Epidermal melanocyte (primary cell): ENCODE measurements around the gene IPPK.
"Not testable (repeated sequence)": the region's sequence is repeated elsewhere in the genome, so short reads cannot be mapped to it uniquely, and the experiment has no call there.

ENCODE experiments used
- DNase-seq: peaks from one replicate; pipeline ENCODE4 v3.0.0; 2011; ENCODE audit warnings: low spot score; ENCODE audit not compliant: insufficient read length

The IPPK gene

GRCh38 chr9:92595930-92596329 lies 74.0 kb downstream of the IPPK start:
- no peak for DNase-seq

- not testable (repeated sequence) for DNase-seq
Observed at GRCh38 chr9:92595075-92595474, 74.9 kb downstream of the IPPK start.

- no peak for DNase-seq
Observed at GRCh38 chr9:92592946-92593861, 76.7 kb downstream of the IPPK start.

GRCh38 chr9:92592537-92592936 lies 77.4 kb downstream of the IPPK start:
- DNase-seq: no peak

GRCh38 chr9:92590377-92590776 lies 79.6 kb downstream of the IPPK start:
- peak; percentile 63 for DNase-seq

GRCh38 chr9:92589923-92590322 lies 80.0 kb downstream of the IPPK start:
- DNase-seq: no peak

GRCh38 chr9:92576175-92576574 lies 93.8 kb downstream of the IPPK start:
- DNase-seq: no peak

- DNase-seq: not testable (repeated sequence)
Observed at GRCh38 chr9:92573612-92574011, 96.3 kb downstream of the IPPK start.

- not testable (repeated sequence) for DNase-seq
Observed at GRCh38 chr9:92571871-92572270, 98.1 kb downstream of the IPPK start.

GRCh38 chr9:92564982-92565381 lies 104.9 kb downstream of the IPPK start:
- no peak for DNase-seq

GRCh38 chr9:92564504-92564903 lies 105.4 kb downstream of the IPPK start:
- DNase-seq: no peak
